Neural progenitor cell (in vitro differentiated cells): ENCODE data around the gene KLK2. TPM values are rescaled to one million over a fixed set of nuclear protein-coding genes. Genes with fewer than 3 reads are reported as not detected.

ENCODE experiments used
- DNase-seq: peaks from one replicate; pipeline ENCODE4 v3.0.0-alpha.2; 2016; ENCODE audit warnings: low spot score
- H2AFZ ChIP-seq: fragments of 200-600 bp; sonication (generic); replicated peaks from 2 replicates; pipeline ENCODE4 v1.6.1; 2016; ENCODE audit warnings: antibody characterized with exemption
- H3F3A ChIP-seq: fragments of 200-600 bp; sonication (generic); 2 replicates; pipeline ENCODE4 v1.6.1; 2016; ENCODE audit warnings: antibody characterized with exemption, low read depth
- H3K27ac ChIP-seq: fragments of 200-600 bp; sonication (generic); 2 replicates; pipeline ENCODE4 v1.5.1; 2016; ENCODE audit warnings: mild to moderate bottlenecking
- H3K27me3 ChIP-seq: fragments of 200-600 bp; sonication (generic); 2 replicates; pipeline ENCODE4 v1.6.1; 2016; ENCODE audit warnings: mild to moderate bottlenecking, moderate library complexity
- H3K36me3 ChIP-seq: fragments of 200-600 bp; sonication (generic); 2 replicates; pipeline ENCODE4 v1.5.1; 2016
- H3K4me1 ChIP-seq: fragments of 200-600 bp; sonication (generic); 2 replicates; pipeline ENCODE4 v1.6.1; 2016; ENCODE audit warnings: mixed run types
- H3K4me2 ChIP-seq: fragments of 200-600 bp; sonication (generic); 2 replicates; pipeline ENCODE4 v1.6.1; 2016
- H3K4me3 ChIP-seq: fragments of 200-600 bp; sonication (generic); 2 replicates; pipeline ENCODE4 v1.5.1; 2016
- H3K79me2 ChIP-seq: fragments of 200-600 bp; sonication (generic); 2 replicates; pipeline ENCODE4 v1.6.1; 2016; ENCODE audit warnings: low read depth
- H3K9ac ChIP-seq: fragments of 200-600 bp; sonication (generic); 2 replicates; pipeline ENCODE4 v1.6.1; 2016
- H3K9me3 ChIP-seq: fragments of 200-600 bp; sonication (generic); 2 replicates; pipeline ENCODE4 v1.5.1; 2016; ENCODE audit warnings: low read depth
- H4K20me1 ChIP-seq: fragments of 200-600 bp; sonication (generic); 2 replicates; pipeline ENCODE4 v1.6.1; 2016; ENCODE audit warnings: low read depth
- H3K27ac Mint-ChIP-seq: 3 replicates; pipeline ENCODE4 v1.8.0; 2021; ENCODE audit warnings: mixed read lengths
- H3K27me3 Mint-ChIP-seq: 2 replicates; pipeline ENCODE4 v1.8.0; 2022; ENCODE audit warnings: low read depth, mild to moderate bottlenecking, inconsistent platforms, moderate library complexity, mixed read lengths; ENCODE audit not compliant: insufficient read depth
- H3K36me3 Mint-ChIP-seq: 3 replicates; pipeline ENCODE4 v1.8.0; 2021; ENCODE audit warnings: mixed read lengths
- H3K4me1 Mint-ChIP-seq: 3 replicates; pipeline ENCODE4 v1.8.0; 2021; ENCODE audit warnings: mixed read lengths
- H3K4me3 Mint-ChIP-seq: 3 replicates; pipeline ENCODE4 v1.8.0; 2021; ENCODE audit warnings: mild to moderate bottlenecking, moderate library complexity, mixed read lengths
- H3K9me3 Mint-ChIP-seq: 3 replicates; pipeline ENCODE4 v1.8.0; 2020; ENCODE audit warnings: mixed read lengths
- CTCF ChIP-seq: fragments of 200-600 bp; sonication (generic); IDR thresholded peaks from 2 replicates; pipeline ENCODE4 v1.5.1; 2017; ENCODE audit warnings: antibody characterized with exemption, mild to moderate bottlenecking
- EZH2 ChIP-seq: fragments of 200-600 bp; sonication (generic); IDR thresholded peaks from 2 replicates; pipeline ENCODE4 v1.6.1; 2017; ENCODE audit warnings: antibody characterized with exemption, mild to moderate bottlenecking, moderate library complexity
- EZH2phosphoT487 ChIP-seq: fragments of 200-600 bp; sonication (generic); IDR thresholded peaks from 2 replicates; pipeline ENCODE4 v1.6.1; 2017; ENCODE audit warnings: antibody characterized with exemption
- total RNA-seq: library from RNA; depleted of rRNA; stranded (reverse); fragments of >200 nt; gene quantifications from 2 replicates; pipeline ENCODE4 v1.2.3, GENCODE V29; 2015; ENCODE audit warnings: low replicate concordance

The KLK2 gene
- total RNA-seq, 1 donor from 2014 or later, result not detected

- no peak for TF ChIP-seq EZH2phosphoT487
- TF ChIP-seq CTCF, result no peak
- TF ChIP-seq EZH2, result no peak
- Histone ChIP-seq H2AFZ (no peak overlapping the region), H3K9ac (no peak overlapping the region), H3K9me3 (no peaks in the 10 kb centered on the region), H3K36me3 (no peaks in the 10 kb centered on the region), H3K27ac (no peak overlapping the region), H3F3A (no peaks in the 10 kb centered on the region), H3K4me1 (no peaks in the 10 kb centered on the region), H4K20me1 (no peaks in the 10 kb centered on the region), H3K4me2 (no peak overlapping the region), H3K4me3 (no peak overlapping the region), H3K79me2 (no peaks in the 10 kb centered on the region), H3K27me3 (peaks cover 64% of the 10 kb centered on the region)
- DNase-seq, result no peak
- Mint-ChIP-seq H3K27me3 (peaks cover 11% of the 10 kb centered on the region), H3K4me3 (no peak overlapping the region), H3K9me3 (no peaks in the 10 kb centered on the region), H3K36me3 (no peaks in the 10 kb centered on the region), H3K27ac (no peak overlapping the region), H3K4me1 (peaks cover 8% of the 10 kb centered on the region)
Measured at GRCh38 chr19:50924586-50924985, 51.3 kb downstream of the KLK2 start.

- Mint-ChIP-seq H3K4me1 (peaks cover 12% of the 10 kb centered on the region), H3K36me3 (no peaks in the 10 kb centered on the region), H3K9me3 (peaks cover 2% of the 10 kb centered on the region), H3K27me3 (peaks cover 10% of the 10 kb centered on the region), H3K27ac (no peak overlapping the region), H3K4me3 (no peak overlapping the region)
- H3K9me3 ChIP-seq, result no peaks in the 10 kb centered on the region
- H3K27me3 ChIP-seq, result peaks cover 62% of the 10 kb centered on the region
- H3K36me3 ChIP-seq, result no peaks in the 10 kb centered on the region
- no peak overlapping the region for H3K4me2 ChIP-seq
- H4K20me1 ChIP-seq, result no peaks in the 10 kb centered on the region
- no peak overlapping the region for H3K27ac ChIP-seq
- H3K4me1 ChIP-seq, result no peaks in the 10 kb centered on the region
- H2AFZ ChIP-seq, result no peak overlapping the region
- no peak for TF ChIP-seq EZH2
- no peak for TF ChIP-seq EZH2phosphoT487
- no peak for TF ChIP-seq CTCF
- no peak overlapping the region for H3K9ac ChIP-seq
- no peak for DNase-seq
- no peak overlapping the region for H3K4me3 ChIP-seq
- H3F3A ChIP-seq, result peaks cover 5% of the 10 kb centered on the region
- H3K79me2 ChIP-seq, result no peaks in the 10 kb centered on the region
Measured at GRCh38 chr19:50925734-50926133, 52.5 kb downstream of the KLK2 start.

GRCh38 chr19:50926144-50926543 lies 52.9 kb downstream of the KLK2 start:
- Histone ChIP-seq H3K36me3 (no peaks in the 10 kb centered on the region), H4K20me1 (no peaks in the 10 kb centered on the region), H3K4me2 (no peak overlapping the region), H3F3A (peaks cover 5% of the 10 kb centered on the region), H3K27ac (no peak overlapping the region), H3K79me2 (no peaks in the 10 kb centered on the region), H3K4me1 (no peaks in the 10 kb centered on the region), H3K9me3 (no peaks in the 10 kb centered on the region), H3K27me3 (peaks cover 62% of the 10 kb centered on the region), H3K4me3 (no peak overlapping the region), H3K9ac (no peak overlapping the region), H2AFZ (no peak overlapping the region)
- TF ChIP-seq EZH2phosphoT487 (no peak), CTCF (no peak), EZH2 (no peak)
- Mint-ChIP-seq H3K27me3 (peaks cover 10% of the 10 kb centered on the region), H3K9me3 (peaks cover 2% of the 10 kb centered on the region), H3K4me1 (peaks cover 12% of the 10 kb centered on the region), H3K27ac (no peak overlapping the region), H3K36me3 (no peaks in the 10 kb centered on the region), H3K4me3 (no peak overlapping the region)
- DNase-seq, result no peak
